ENCODE results near the gene RACK1.

RACK1 gene

DNA sequence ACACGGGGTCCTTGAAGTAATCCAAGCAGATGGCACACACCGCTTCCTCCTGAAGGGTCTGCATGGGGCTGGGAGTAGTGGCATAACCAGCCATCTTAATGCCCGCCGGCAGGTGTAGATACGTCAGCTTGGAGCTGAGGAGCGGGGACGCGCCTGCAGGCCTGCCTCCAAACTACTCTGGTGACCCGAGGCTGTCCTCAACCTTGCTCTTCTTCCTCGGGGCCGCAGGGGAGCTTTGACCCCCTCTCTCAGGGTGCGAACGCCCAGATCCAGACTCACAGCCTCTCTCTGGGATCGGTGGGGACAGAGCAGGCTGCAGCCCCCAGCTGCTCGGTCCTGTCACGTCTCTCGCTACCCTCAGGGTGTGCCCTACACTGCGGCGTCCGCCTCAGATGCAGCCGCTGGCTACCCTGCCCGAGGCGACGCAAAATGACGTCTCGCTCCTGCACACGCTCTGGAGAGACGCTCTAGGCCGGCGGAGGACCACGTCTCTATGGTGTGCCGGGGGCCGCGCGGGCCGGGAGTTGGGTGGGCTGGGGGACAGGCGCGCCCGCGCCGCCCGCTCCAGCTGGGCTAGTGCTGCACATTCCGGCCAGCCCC lies 17.1 kb upstream of the RACK1 start, which contains the start of gene TRIM52:
TSS of gene TRIM52 (minus strand) at position 424 of the 600 bp plus-strand sequence. CDS start at position 94, 330 bp downstream.
- peaks cover 21% of the 10 kb centered on the region for H3F3A ChIP-seq (ENCODE audit: insufficient read depth)

GRCh38 chr5:181259974-181260719 lies 16.4 kb upstream of the RACK1 start:
- Histone ChIP-seq H3K9ac (ENCODE audit: low read length) (peak overlapping the region; percentile 100), H3K79me2 (ENCODE audit: insufficient read depth, low read length) (peaks cover 65% of the 10 kb centered on the region), H3K27me3 (ENCODE audit: low read length) (no peaks in the 10 kb centered on the region), H4K20me1 (ENCODE audit: low read depth, low read length) (no peaks in the 10 kb centered on the region), H2AFZ (ENCODE audit: low read depth, low read length, severe bottlenecking) (peak overlapping the region; percentile 36), H3K9me3 (ENCODE audit: insufficient read depth, low read length) (no peaks in the 10 kb centered on the region), H3K4me3 (ENCODE audit: insufficient read depth, low read length, poor library complexity, severe bottlenecking) (peak overlapping the region; percentile 96), H3F3A (ENCODE audit: insufficient read depth) (peaks cover 27% of the 10 kb centered on the region), H3K36me3 (ENCODE audit: low read length) (peaks cover 11% of the 10 kb centered on the region; the same call in 1 of the 2 replicates), H3K4me2 (ENCODE audit: low read depth, low read length, poor library complexity, severe bottlenecking) (peak overlapping the region; percentile 75), H3K27ac (ENCODE audit: low read depth, low read length) (peak overlapping the region; percentile 25; the same call in 1 of the 2 replicates), H3K9me2 (replicated peaks; ENCODE audit: insufficient read depth, low read length) (no peaks in the 10 kb centered on the region)
- TF ChIP-seq EZH2phosphoT487 (conservative IDR thresholded peaks at IDR 0.05; ENCODE audit: low read length), result no peak
- TF ChIP-seq, protein P1, sequence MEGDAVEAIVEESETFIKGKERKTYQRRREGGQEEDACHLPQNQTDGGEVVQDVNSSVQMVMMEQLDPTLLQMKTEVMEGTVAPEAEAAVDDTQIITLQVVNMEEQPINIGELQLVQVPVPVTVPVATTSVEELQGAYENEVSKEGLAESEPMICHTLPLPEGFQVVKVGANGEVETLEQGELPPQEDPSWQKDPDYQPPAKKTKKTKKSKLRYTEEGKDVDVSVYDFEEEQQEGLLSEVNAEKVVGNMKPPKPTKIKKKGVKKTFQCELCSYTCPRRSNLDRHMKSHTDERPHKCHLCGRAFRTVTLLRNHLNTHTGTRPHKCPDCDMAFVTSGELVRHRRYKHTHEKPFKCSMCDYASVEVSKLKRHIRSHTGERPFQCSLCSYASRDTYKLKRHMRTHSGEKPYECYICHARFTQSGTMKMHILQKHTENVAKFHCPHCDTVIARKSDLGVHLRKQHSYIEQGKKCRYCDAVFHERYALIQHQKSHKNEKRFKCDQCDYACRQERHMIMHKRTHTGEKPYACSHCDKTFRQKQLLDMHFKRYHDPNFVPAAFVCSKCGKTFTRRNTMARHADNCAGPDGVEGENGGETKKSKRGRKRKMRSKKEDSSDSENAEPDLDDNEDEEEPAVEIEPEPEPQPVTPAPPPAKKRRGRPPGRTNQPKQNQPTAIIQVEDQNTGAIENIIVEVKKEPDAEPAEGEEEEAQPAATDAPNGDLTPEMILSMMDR (IDR thresholded peaks at IDR 0.05; ENCODE audit: insufficient read depth, low read length, poor library complexity, severe bottlenecking), result no peak

More for the DNA sequence above, 17.1 kb upstream of the RACK1 start, which contains the start of gene TRIM52:
- Histone ChIP-seq H3K36me3 (ENCODE audit: low read length) (peaks cover 5% of the 10 kb centered on the region; the same call in 1 of the 2 replicates), H3K9me3 (ENCODE audit: insufficient read depth, low read length) (no peaks in the 10 kb centered on the region), H4K20me1 (ENCODE audit: low read depth, low read length) (no peaks in the 10 kb centered on the region), H3K9me2 (replicated peaks; ENCODE audit: insufficient read depth, low read length) (no peaks in the 10 kb centered on the region), H2AFZ (ENCODE audit: low read depth, low read length, severe bottlenecking) (peak within 1 kb of the TSS; percentile 91), H3K4me2 (ENCODE audit: low read depth, low read length, poor library complexity, severe bottlenecking) (peak within 1 kb of the TSS; percentile 75), H3K27me3 (ENCODE audit: low read length) (no peaks in the 10 kb centered on the region), H3K9ac (ENCODE audit: low read length) (peak within 1 kb of the TSS; percentile 100), H3K27ac (ENCODE audit: low read depth, low read length) (peak within 1 kb of the TSS; percentile 86), H3K4me3 (ENCODE audit: insufficient read depth, low read length, poor library complexity, severe bottlenecking) (peak within 1 kb of the TSS; percentile 96), H3K79me2 (ENCODE audit: insufficient read depth, low read length) (peaks cover 59% of the 10 kb centered on the region)
- no peak for TF ChIP-seq EZH2phosphoT487 (conservative IDR thresholded peaks at IDR 0.05; ENCODE audit: low read length)
- TF ChIP-seq, protein P1 (IDR thresholded peaks at IDR 0.05; ENCODE audit: insufficient read depth, low read length, poor library complexity, severe bottlenecking), result no peak

DNA sequence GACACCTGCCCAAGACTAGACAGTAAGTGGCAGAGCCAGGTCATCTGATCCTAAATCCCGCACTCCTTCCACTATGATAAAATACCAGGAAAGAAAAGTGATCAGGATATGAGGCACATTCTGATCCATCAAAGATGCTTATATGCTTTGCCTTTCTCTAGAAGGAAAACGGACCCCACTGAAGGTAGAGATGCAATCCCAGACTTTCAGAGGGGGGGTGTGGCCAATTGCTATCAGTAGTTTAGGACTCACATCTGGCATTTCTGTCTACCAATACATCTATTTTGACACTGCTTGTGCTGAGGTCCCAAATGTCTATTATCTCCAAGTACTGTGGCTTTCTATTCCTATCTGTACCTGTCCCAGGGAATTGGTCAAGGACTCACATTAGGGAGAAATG lies 15.6 kb upstream of the RACK1 start:
- H3K4me2 ChIP-seq (ENCODE audit: low read depth, low read length, poor library complexity, severe bottlenecking), result peak overlapping the region; percentile 75
- no peaks in the 10 kb centered on the region for H3K9me2 ChIP-seq (replicated peaks; ENCODE audit: insufficient read depth, low read length)
- H3K27me3 ChIP-seq (ENCODE audit: low read length), result no peaks in the 10 kb centered on the region
- H3K9ac ChIP-seq (ENCODE audit: low read length), result peak overlapping the region; percentile 100
- no peaks in the 10 kb centered on the region for H4K20me1 ChIP-seq (ENCODE audit: low read depth, low read length)
- H3K9me3 ChIP-seq (ENCODE audit: insufficient read depth, low read length), result no peaks in the 10 kb centered on the region
- TF ChIP-seq EZH2phosphoT487 (conservative IDR thresholded peaks at IDR 0.05; ENCODE audit: low read length), result no peak
- TF ChIP-seq, protein P1 (IDR thresholded peaks at IDR 0.05; ENCODE audit: insufficient read depth, low read length, poor library complexity, severe bottlenecking), result no peak
- H2AFZ ChIP-seq (ENCODE audit: low read depth, low read length, severe bottlenecking), result no peak overlapping the region
- H3K4me3 ChIP-seq (ENCODE audit: insufficient read depth, low read length, poor library complexity, severe bottlenecking), result peak overlapping the region; percentile 96
- peaks cover 11% of the 10 kb centered on the region; the same call in 1 of the 2 replicates for H3K36me3 ChIP-seq (ENCODE audit: low read length)
- H3K27ac ChIP-seq (ENCODE audit: low read depth, low read length), result peak overlapping the region; percentile 12; the same call in 1 of the 2 replicates
- H3K79me2 ChIP-seq (ENCODE audit: insufficient read depth, low read length), result peaks cover 74% of the 10 kb centered on the region
- peaks cover 29% of the 10 kb centered on the region for H3F3A ChIP-seq (ENCODE audit: insufficient read depth)
